Testis (tissue), 3 donors: ENCODE results near the gene TMEM51. TPM values are rescaled to one million over a fixed set of nuclear protein-coding genes. Genes with fewer than 3 reads are reported as not detected.

Experiments
- DNase-seq: peaks from one replicate; pipeline ENCODE4 v3.0.0-alpha.2; 2019
- H3K27ac ChIP-seq, 2 donors: fragments of 200-600 bp; sonication (generic); one replicate each; pipeline ENCODE4 v1.5.1; 2019
- H3K27me3 ChIP-seq: fragments of 200-600 bp; sonication (generic); one replicate; pipeline ENCODE4 v1.5.1; 2019
- H3K36me3 ChIP-seq: fragments of 200-600 bp; sonication (generic); one replicate; pipeline ENCODE4 v1.5.1; 2017; ENCODE audit warnings: low read depth; ENCODE audit errors: missing control alignments
- H3K4me1 ChIP-seq: fragments of 200-600 bp; sonication (generic); one replicate; pipeline ENCODE4 v1.5.1; 2019
- H3K4me3 ChIP-seq, 2 donors: fragments of 200-600 bp; sonication (generic); one replicate each; pipeline ENCODE4 v1.5.1; 2017 to 2019
- H3K9me3 ChIP-seq: fragments of 200-600 bp; sonication (generic); one replicate; pipeline ENCODE4 v1.5.1; 2017
- POLR2A ChIP-seq: fragments of 450-650 bp; IDR thresholded peaks from one replicate; pipeline ENCODE4 v1.6.1; 2017; ENCODE audit warnings: antibody characterized with exemption, mild to moderate bottlenecking, moderate library complexity
- WGBS, 2 donors: methylation state at CpG; one replicate each; pipeline ENCODE4 v1.1.5; 2018; 5-methylcytosine and 5-hydroxymethylcytosine counted together
- intact Hi-C: fragments of 100-400 bp; cut with DNase I; formaldehyde crosslinking; loops from one replicate; pipeline ENCODE4 v1.15.1; 2023; ENCODE audit warnings: low total_unique reads
- polyA plus RNA-seq: library from polyadenylated mRNA; stranded (reverse); fragments of 350-450 nt; fragmentation: Illumina TruSeq; extraction: RNeasy Lipid Tissue Mini Kit (QIAGEN cat#74804); gene quantifications from one replicate; pipeline ENCODE4 v1.2.3, GENCODE V29; 2014; ENCODE audit warnings: low read depth, low replicate concordance; ENCODE audit not compliant: insufficient read depth
- total RNA-seq, 2 donors: library from RNA; depleted of rRNA; stranded (reverse); fragments of >200 nt; gene quantifications; one replicate each; pipeline ENCODE4 v1.2.3, GENCODE V29; 2016
- TF ChIP-seq, protein P1 (sequence below), 3 experiments: fragments of 450-650 bp in 2 of 3; fragments of 200-600 bp in 1 of 3; sonication (generic) in 1 of 3; IDR thresholded peaks; one replicate each; pipeline ENCODE4 v1.5.1; 2016 to 2019; ENCODE audit warnings: antibody characterized with exemption in 3 of 3, mild to moderate bottlenecking in 2 of 3, moderate library complexity in 1 of 3

TMEM51 gene
- total and polyA plus RNA-seq, 3 donors from 2014 or later = 5.3 to 7.9 (median 5.3) TPM

- no peaks in the 10 kb centered on the region for H3K36me3 ChIP-seq
- TF ChIP-seq, protein P1, sequence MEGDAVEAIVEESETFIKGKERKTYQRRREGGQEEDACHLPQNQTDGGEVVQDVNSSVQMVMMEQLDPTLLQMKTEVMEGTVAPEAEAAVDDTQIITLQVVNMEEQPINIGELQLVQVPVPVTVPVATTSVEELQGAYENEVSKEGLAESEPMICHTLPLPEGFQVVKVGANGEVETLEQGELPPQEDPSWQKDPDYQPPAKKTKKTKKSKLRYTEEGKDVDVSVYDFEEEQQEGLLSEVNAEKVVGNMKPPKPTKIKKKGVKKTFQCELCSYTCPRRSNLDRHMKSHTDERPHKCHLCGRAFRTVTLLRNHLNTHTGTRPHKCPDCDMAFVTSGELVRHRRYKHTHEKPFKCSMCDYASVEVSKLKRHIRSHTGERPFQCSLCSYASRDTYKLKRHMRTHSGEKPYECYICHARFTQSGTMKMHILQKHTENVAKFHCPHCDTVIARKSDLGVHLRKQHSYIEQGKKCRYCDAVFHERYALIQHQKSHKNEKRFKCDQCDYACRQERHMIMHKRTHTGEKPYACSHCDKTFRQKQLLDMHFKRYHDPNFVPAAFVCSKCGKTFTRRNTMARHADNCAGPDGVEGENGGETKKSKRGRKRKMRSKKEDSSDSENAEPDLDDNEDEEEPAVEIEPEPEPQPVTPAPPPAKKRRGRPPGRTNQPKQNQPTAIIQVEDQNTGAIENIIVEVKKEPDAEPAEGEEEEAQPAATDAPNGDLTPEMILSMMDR (IDR thresholded peaks at IDR 0.05) = no peak
- TF ChIP-seq POLR2A = no peak
- DNase-seq = no peak
- no peaks in the 10 kb centered on the region for H3K9me3 ChIP-seq
- H3K27ac ChIP-seq = no peak overlapping the region
- 81 to 85% methylated on average over 8 of the region's 8 CpGs for WGBS, 2 donors
- no peak overlapping the region for H3K4me3 ChIP-seq
- H3K27me3 ChIP-seq = no peaks in the 10 kb centered on the region
- intact Hi-C loops = no loop called here
- H3K4me1 ChIP-seq = peaks cover 4% of the 10 kb centered on the region
These were observed 25.9 kb downstream of the TMEM51 start for GRCh38 chr1:15179485-15179883.

DNA sequence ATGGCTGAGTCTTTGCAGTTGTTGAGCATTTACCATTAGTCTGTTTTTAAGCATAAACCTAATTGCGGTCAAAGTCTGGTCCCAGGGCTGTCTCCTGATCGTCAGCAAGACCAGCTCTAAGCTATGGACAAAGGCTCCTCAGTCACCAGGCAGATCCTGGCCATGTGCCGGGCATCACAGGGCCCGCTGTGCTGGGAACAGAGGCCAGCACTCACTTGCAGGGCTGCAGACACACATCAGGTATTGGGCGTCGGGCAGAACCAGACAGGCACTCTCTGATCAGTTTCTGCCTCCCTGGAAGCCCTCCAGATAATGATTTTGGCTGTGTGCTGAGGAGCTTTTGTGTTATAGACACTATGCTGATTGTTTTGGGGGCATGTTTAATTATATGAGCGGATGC, 26.6 kb downstream of the TMEM51 start:
- no peaks in the 10 kb centered on the region for H3K9me3 ChIP-seq
- no peak overlapping the region for H3K27ac ChIP-seq
- no peak for DNase-seq
- intact Hi-C loops = no loop called here
- no peaks in the 10 kb centered on the region for H3K27me3 ChIP-seq
- no peaks in the 10 kb centered on the region for H3K36me3 ChIP-seq
- no peak for TF ChIP-seq POLR2A
- TF ChIP-seq, protein P1 (IDR thresholded peaks at IDR 0.05) = no peak
- H3K4me3 ChIP-seq = no peak overlapping the region
- 84 to 95% methylated on average over 5 to 7 of the region's 7 CpGs for WGBS, 2 donors
- H3K4me1 ChIP-seq = peaks cover 4% of the 10 kb centered on the region

DNA sequence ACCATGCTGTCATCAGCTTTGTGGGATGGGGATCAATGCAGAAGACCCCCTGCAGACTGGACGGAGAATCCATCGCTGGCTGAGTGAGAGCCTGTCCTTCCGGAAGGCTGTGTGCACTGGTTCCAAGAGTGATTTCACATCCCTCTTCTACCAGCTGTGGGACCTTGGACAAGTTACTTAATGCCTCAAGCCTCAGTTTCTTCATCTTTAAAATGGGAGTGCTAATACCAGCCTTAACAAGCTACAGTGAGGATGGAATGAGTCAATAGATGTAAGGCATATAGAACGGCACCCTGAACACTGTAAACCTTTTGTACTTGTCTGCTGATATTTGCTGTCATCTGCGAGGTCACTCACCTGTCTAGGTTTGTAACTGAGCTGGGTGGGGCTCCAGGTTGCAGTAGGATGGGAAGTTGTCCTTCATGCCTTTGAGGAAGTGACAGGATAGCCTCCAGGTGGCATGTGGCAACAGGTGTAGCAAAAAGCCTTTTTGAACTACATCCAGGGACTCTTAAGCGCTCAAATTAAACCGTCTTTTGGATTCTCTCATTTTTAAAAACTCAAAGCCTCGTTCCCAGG, 27.5 kb downstream of the TMEM51 start:
- no peaks in the 10 kb centered on the region for H3K9me3 ChIP-seq
- H3K4me3 ChIP-seq = no peak overlapping the region
- H3K27ac ChIP-seq = no peak overlapping the region
- H3K4me1 ChIP-seq = peaks cover 4% of the 10 kb centered on the region
- TF ChIP-seq, protein P1 (IDR thresholded peaks at IDR 0.05) = no peak
- TF ChIP-seq POLR2A = no peak
- H3K36me3 ChIP-seq = no peaks in the 10 kb centered on the region
- 94% methylated on average over 8 of the region's 8 CpGs for WGBS, 2 donors
- intact Hi-C loops = no loop called here
- DNase-seq = no peak
- H3K27me3 ChIP-seq = no peaks in the 10 kb centered on the region

- DNase-seq = no peak
- no peaks in the 10 kb centered on the region for H3K9me3 ChIP-seq
- 79 to 85% methylated on average over 10 of the region's 10 CpGs for WGBS, 2 donors
- no peak for TF ChIP-seq POLR2A
- H3K36me3 ChIP-seq = no peaks in the 10 kb centered on the region
- no peak overlapping the region for H3K27ac ChIP-seq
- intact Hi-C loops = no loop called here
- H3K27me3 ChIP-seq = no peaks in the 10 kb centered on the region
- H3K4me3 ChIP-seq = no peak overlapping the region
- H3K4me1 ChIP-seq = peaks cover 4% of the 10 kb centered on the region
These were observed 28.0 kb downstream of the TMEM51 start for GRCh38 chr1:15181564-15181963.

DNA sequence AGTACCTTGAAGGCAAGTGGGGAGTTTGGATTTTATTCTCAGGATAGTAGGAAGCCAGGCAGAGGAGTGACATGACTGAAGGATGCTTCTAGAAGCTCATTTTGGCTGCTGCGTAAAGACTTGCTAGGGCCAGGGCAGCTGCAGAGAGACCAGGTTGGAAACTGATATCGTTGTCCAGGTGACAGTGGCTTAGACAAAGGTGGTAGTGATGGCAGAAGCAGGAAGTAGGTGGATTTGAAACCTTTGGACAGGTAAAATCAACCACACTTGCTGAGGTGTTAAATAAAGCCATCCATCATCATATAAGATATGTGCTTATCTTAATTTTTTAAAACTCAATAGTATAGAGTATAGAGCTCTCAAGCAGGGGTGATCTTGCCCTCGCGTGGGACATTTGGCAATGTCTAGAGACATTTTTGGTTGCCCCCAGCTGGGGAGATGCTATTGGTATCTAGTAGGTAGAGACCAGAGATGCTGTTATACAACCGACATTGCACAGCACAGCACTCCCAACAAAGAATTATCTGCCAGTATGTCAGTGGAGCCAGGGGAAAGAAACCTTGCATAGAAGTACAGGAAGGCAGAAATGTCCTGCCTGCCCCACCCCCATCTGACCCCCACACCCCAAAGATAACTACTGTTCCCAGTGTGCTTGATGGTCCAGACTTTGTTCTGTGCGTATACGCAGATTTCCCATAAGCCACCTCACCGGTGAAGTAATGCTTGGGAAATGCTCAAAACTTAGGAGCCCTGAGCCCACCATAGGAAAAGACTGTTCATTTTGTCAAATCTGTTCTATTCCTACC, 31.1 kb downstream of the TMEM51 start:
- no peaks in the 10 kb centered on the region for H3K27me3 ChIP-seq
- no peak for TF ChIP-seq POLR2A
- TF ChIP-seq, protein P1 (IDR thresholded peaks at IDR 0.05) = no peak
- H3K4me3 ChIP-seq = no peak overlapping the region
- H3K9me3 ChIP-seq = no peaks in the 10 kb centered on the region
- no peaks in the 10 kb centered on the region for H3K4me1 ChIP-seq
- intact Hi-C loops = no loop called here
- no peak overlapping the region for H3K27ac ChIP-seq
- DNase-seq = no peak
- H3K36me3 ChIP-seq = no peaks in the 10 kb centered on the region
- WGBS, 2 donors = 79 to 94% methylated on average over 8 of the region's 8 CpGs
